Vagina (tissue), 2 donors: ENCODE results near the gene SLC13A1. TPM values are rescaled to one million over a fixed set of nuclear protein-coding genes. Genes with fewer than 3 reads are reported as not detected.
"Not testable (repeated sequence)": the region's sequence is repeated elsewhere in the genome, so short reads cannot be mapped to it uniquely, and the experiment has no call there.

Experiments
- DNase-seq, 2 donors: peaks; one replicate each; pipeline ENCODE4 v3.0.0-alpha.2; 2017; ENCODE audit errors: extremely low spot score in 2 of 2
- H3K27ac ChIP-seq: fragments of 200-600 bp; sonication (generic); one replicate; pipeline ENCODE4 v1.5.1; 2019
- H3K27me3 ChIP-seq: fragments of 200-600 bp; sonication (generic); one replicate; pipeline ENCODE4 v1.5.1; 2019
- H3K36me3 ChIP-seq, 2 donors: fragments of 200-600 bp; sonication (generic); one replicate each; pipeline ENCODE4 v1.5.1; 2017 to 2019
- H3K4me1 ChIP-seq: fragments of 200-600 bp; sonication (generic); one replicate; pipeline ENCODE4 v1.5.1; 2019
- H3K4me3 ChIP-seq, 2 donors: fragments of 200-600 bp; sonication (generic); 1 replicate in 1 of 2; 2 replicates in 1 of 2; pipeline ENCODE4 v1.5.1; 2016 to 2019
- H3K9me3 ChIP-seq: fragments of 200-600 bp; sonication (generic); one replicate; pipeline ENCODE4 v1.5.1; 2019
- CTCF ChIP-seq, 3 experiments: fragments of 450-650 bp in 2 of 3; fragments of 200-600 bp in 1 of 3; sonication (generic) in 1 of 3; IDR thresholded peaks; one replicate each; pipeline ENCODE4 v1.5.1; 2017 to 2019; ENCODE audit warnings: antibody characterized with exemption in 3 of 3, mild to moderate bottlenecking in 2 of 3, moderate library complexity in 2 of 3
- POLR2A ChIP-seq, 2 donors: fragments of 450-650 bp; IDR thresholded peaks; one replicate each; pipeline ENCODE4 v1.6.1; 2017; ENCODE audit warnings: antibody characterized with exemption in 2 of 2, mild to moderate bottlenecking in 2 of 2, moderate library complexity in 2 of 2
- POLR2AphosphoS5 ChIP-seq, 2 donors: sonication (generic); formaldehyde crosslinking; IDR thresholded peaks; one replicate each; pipeline ENCODE4 v1.9.0; 2017; ENCODE audit warnings: antibody characterized with exemption in 2 of 2, mild to moderate bottlenecking in 2 of 2, low read depth in 1 of 2; ENCODE audit not compliant: insufficient read depth in 1 of 2
- intact Hi-C: fragments of 100-400 bp; cut with DNase I; formaldehyde crosslinking; loops from one replicate; pipeline ENCODE4 v1.15.1; 2023
- total RNA-seq: library from RNA; depleted of rRNA; stranded (reverse); fragments of >200 nt; gene quantifications from one replicate; pipeline ENCODE4 v1.2.3, GENCODE V29; 2016

The SLC13A1 gene
- total RNA-seq, 1 donor from 2014 or later: not detected

GRCh38 chr7:123114288-123114687, 85.5 kb downstream of the SLC13A1 start:
- intact Hi-C loops: no loop called here

GRCh38 chr7:123112833-123113232, 86.9 kb downstream of the SLC13A1 start:
- no peak for DNase-seq
- Histone ChIP-seq H3K4me1 (no peaks in the 10 kb centered on the region), H3K27me3 (no peaks in the 10 kb centered on the region), H3K27ac (no peak overlapping the region), H3K4me3 (no peak overlapping the region), H3K9me3 (no peaks in the 10 kb centered on the region), H3K36me3 (no peaks in the 10 kb centered on the region)
- intact Hi-C loops: no loop called here
- no peak for TF ChIP-seq POLR2AphosphoS5 (IDR thresholded peaks at IDR 0.05; ENCODE audit: insufficient read depth in 1 of 2, low read depth in 1 of 2)

More at GRCh38 chr7:123114288-123114687, 85.5 kb downstream of the SLC13A1 start:
- H3K27ac ChIP-seq: no peak overlapping the region
- H3K27me3 ChIP-seq: no peaks in the 10 kb centered on the region
- TF ChIP-seq POLR2A (IDR thresholded peaks at IDR 0.05) (no peak), POLR2AphosphoS5 (IDR thresholded peaks at IDR 0.05; ENCODE audit: insufficient read depth in 1 of 2, low read depth in 1 of 2) (no peak), CTCF (IDR thresholded peaks at IDR 0.05) (no peak)
- no peaks in the 10 kb centered on the region for H3K9me3 ChIP-seq
- no peak for DNase-seq
- H3K4me1 ChIP-seq: no peaks in the 10 kb centered on the region
- H3K36me3 ChIP-seq: no peaks in the 10 kb centered on the region
- no peak overlapping the region for H3K4me3 ChIP-seq

GRCh38 chr7:123099712-123100111, 100.1 kb downstream of the SLC13A1 start:
- intact Hi-C loops: no loop called here
- H3K36me3 ChIP-seq: no peaks in the 10 kb centered on the region
- H3K27ac ChIP-seq: no peak overlapping the region
- DNase-seq: no peak
- no peaks in the 10 kb centered on the region for H3K9me3 ChIP-seq
- no peak overlapping the region for H3K4me3 ChIP-seq
- no peaks in the 10 kb centered on the region for H3K27me3 ChIP-seq
- no peaks in the 10 kb centered on the region for H3K4me1 ChIP-seq
- no peak for TF ChIP-seq POLR2A (IDR thresholded peaks at IDR 0.05)
- no peak for TF ChIP-seq POLR2AphosphoS5 (IDR thresholded peaks at IDR 0.05; ENCODE audit: insufficient read depth in 1 of 2, low read depth in 1 of 2)
- no peak for TF ChIP-seq CTCF (IDR thresholded peaks at IDR 0.05)

GRCh38 chr7:123096976-123097375, 102.8 kb downstream of the SLC13A1 start:
- H3K4me1 ChIP-seq: no peaks in the 10 kb centered on the region
- H3K9me3 ChIP-seq: no peaks in the 10 kb centered on the region
- intact Hi-C loops: no loop called here

GRCh38 chr7:123096434-123096833, 103.3 kb downstream of the SLC13A1 start:
- no peak overlapping the region for H3K4me3 ChIP-seq
- no peak overlapping the region for H3K27ac ChIP-seq
- H3K4me1 ChIP-seq: no peaks in the 10 kb centered on the region
- no peak for DNase-seq
- no peaks in the 10 kb centered on the region for H3K9me3 ChIP-seq
- no peaks in the 10 kb centered on the region for H3K36me3 ChIP-seq
- intact Hi-C loops: no loop called here
- no peaks in the 10 kb centered on the region for H3K27me3 ChIP-seq
- TF ChIP-seq POLR2A (IDR thresholded peaks at IDR 0.05) (no peak), POLR2AphosphoS5 (IDR thresholded peaks at IDR 0.05; ENCODE audit: insufficient read depth in 1 of 2, low read depth in 1 of 2) (no peak), CTCF (IDR thresholded peaks at IDR 0.05) (no peak)

More at GRCh38 chr7:123096976-123097375, 102.8 kb downstream of the SLC13A1 start:
- no peak for TF ChIP-seq POLR2A (IDR thresholded peaks at IDR 0.05)
- no peaks in the 10 kb centered on the region for H3K36me3 ChIP-seq
- no peak for DNase-seq
- no peak overlapping the region for H3K4me3 ChIP-seq
- no peak overlapping the region for H3K27ac ChIP-seq
- no peaks in the 10 kb centered on the region for H3K27me3 ChIP-seq

GRCh38 chr7:123090456-123090855, 109.3 kb downstream of the SLC13A1 start:
- no peak overlapping the region for H3K27ac ChIP-seq
- H3K4me1 ChIP-seq: no peaks in the 10 kb centered on the region
- H3K36me3 ChIP-seq: no peaks in the 10 kb centered on the region
- intact Hi-C loops: no loop called here
- H3K9me3 ChIP-seq: no peaks in the 10 kb centered on the region
- no peaks in the 10 kb centered on the region for H3K27me3 ChIP-seq
- no peak for DNase-seq
- TF ChIP-seq POLR2AphosphoS5 (IDR thresholded peaks at IDR 0.05; ENCODE audit: insufficient read depth in 1 of 2, low read depth in 1 of 2) (no peak), CTCF (IDR thresholded peaks at IDR 0.05) (no peak), POLR2A (IDR thresholded peaks at IDR 0.05) (no peak)
- no peak overlapping the region for H3K4me3 ChIP-seq

GRCh38 chr7:123086910-123087309, 112.9 kb downstream of the SLC13A1 start:
- DNase-seq, H3K36me3 ChIP-seq, H3K4me3 ChIP-seq, H3K27ac ChIP-seq, H3K9me3 ChIP-seq, H3K27me3 ChIP-seq, H3K4me1 ChIP-seq, intact Hi-C loops: not testable (repeated sequence)

- H3K4me3 ChIP-seq, H3K36me3 ChIP-seq, H3K27me3 ChIP-seq, intact Hi-C loops, H3K27ac ChIP-seq, DNase-seq, H3K4me1 ChIP-seq, H3K9me3 ChIP-seq: not testable (repeated sequence)
Observed at GRCh38 chr7:123084861-123085260, 114.9 kb downstream of the SLC13A1 start.
